GM23338 (cell line): ENCODE results near the gene COPZ1. TPM values are rescaled to one million over a fixed set of nuclear protein-coding genes. Genes with fewer than 3 reads are reported as not detected.

Source experiments
- ATAC-seq: fragments of 200-7000 bp; cut with Tn5 transposase; 3 replicates; pipeline ENCODE4 v1.9.1; 2020
- DNase-seq: peaks from one replicate; pipeline ENCODE4 v3.0.0-alpha.2; 2015; ENCODE audit warnings: low spot score
- H2AFZ ChIP-seq: fragments of 200-600 bp; sonication (generic); 2 replicates; pipeline ENCODE4 v1.8.0; 2016; ENCODE audit warnings: antibody characterized with exemption, mild to moderate bottlenecking, moderate library complexity
- H3F3A ChIP-seq: fragments of 200-600 bp; sonication (generic); replicated peaks from 2 replicates; pipeline ENCODE4 v1.8.0; 2017; ENCODE audit warnings: antibody characterized with exemption, mixed run types, low read depth
- H3K27ac ChIP-seq: fragments of 200-600 bp; sonication (generic); 2 replicates; pipeline ENCODE4 v1.6.1; 2016; ENCODE audit warnings: low read depth
- H3K27me3 ChIP-seq: fragments of 200-600 bp; sonication (generic); 2 replicates; pipeline ENCODE4 v1.8.0; 2016; ENCODE audit warnings: mild to moderate bottlenecking, mixed run types, moderate library complexity; ENCODE audit not compliant: insufficient read depth
- H3K36me3 ChIP-seq: fragments of 200-600 bp; sonication (generic); 2 replicates; pipeline ENCODE4 v1.8.0; 2016; ENCODE audit warnings: mild to moderate bottlenecking; ENCODE audit not compliant: insufficient read depth
- H3K4me1 ChIP-seq: fragments of 200-600 bp; sonication (generic); 2 replicates; pipeline ENCODE4 v1.8.0; 2016; ENCODE audit warnings: mild to moderate bottlenecking, moderate library complexity; ENCODE audit not compliant: insufficient read depth
- H3K4me2 ChIP-seq: fragments of 200-600 bp; sonication (generic); 2 replicates; pipeline ENCODE4 v1.7.1; 2017; ENCODE audit warnings: mixed run types
- H3K4me3 ChIP-seq: fragments of 200-600 bp; sonication (generic); 2 replicates; pipeline ENCODE4 v1.6.1; 2016; ENCODE audit warnings: mixed run types
- H3K79me2 ChIP-seq: fragments of 200-600 bp; sonication (generic); replicated peaks from 2 replicates; pipeline ENCODE4 v1.8.0; 2017; ENCODE audit warnings: mild to moderate bottlenecking; ENCODE audit not compliant: insufficient read depth
- H3K9me2 ChIP-seq: fragments of 200-600 bp; sonication (generic); 2 replicates; pipeline ENCODE4 v1.8.0; 2017; ENCODE audit not compliant: insufficient read depth
- H4K20me1 ChIP-seq: fragments of 200-600 bp; sonication (generic); replicated peaks from 2 replicates; pipeline ENCODE4 v1.8.0; 2017; ENCODE audit warnings: mild to moderate bottlenecking; ENCODE audit not compliant: insufficient read depth
- H3K27ac Mint-ChIP-seq: 2 replicates; pipeline ENCODE4 v1.8.0; 2020; ENCODE audit warnings: inconsistent platforms, mild to moderate bottlenecking, moderate library complexity, mixed read lengths
- H3K27me3 Mint-ChIP-seq: 3 replicates; pipeline ENCODE4 v1.8.0; 2022; ENCODE audit warnings: low read depth, mild to moderate bottlenecking, moderate library complexity, mixed read lengths, inconsistent platforms; ENCODE audit not compliant: insufficient read depth, poor library complexity
- H3K36me3 Mint-ChIP-seq: 3 replicates; pipeline ENCODE4 v1.8.0; 2021; ENCODE audit warnings: low read depth, mild to moderate bottlenecking, inconsistent platforms, moderate library complexity, mixed read lengths
- H3K4me1 Mint-ChIP-seq: 3 replicates; pipeline ENCODE4 v1.8.0; 2020; ENCODE audit warnings: mild to moderate bottlenecking, inconsistent platforms, mixed read lengths
- H3K4me3 Mint-ChIP-seq: 3 replicates; pipeline ENCODE4 v1.8.0; 2021; ENCODE audit warnings: moderate library complexity, mild to moderate bottlenecking, inconsistent platforms, mixed read lengths
- H3K9me3 Mint-ChIP-seq: 3 replicates; pipeline ENCODE4 v1.8.0; 2020; ENCODE audit warnings: moderate library complexity, mild to moderate bottlenecking, inconsistent platforms, mixed read lengths
- CTCF ChIP-seq, 2 experiments: fragments of 200-600 bp in 1 of 2; sonication (generic) in 1 of 2; conservative IDR thresholded peaks; 2 replicates each; pipeline versions ENCODE4 v1.5.1 to v1.6.1; 2016 to 2017; ENCODE audit warnings: antibody characterized with exemption in 2 of 2, low read depth in 2 of 2, mild to moderate bottlenecking in 2 of 2, moderate library complexity in 1 of 2
- ETS1 ChIP-seq: IDR thresholded peaks from 2 replicates; pipeline ENCODE4 v1.6.1; 2016; ENCODE audit warnings: antibody characterized with exemption
- EZH2phosphoT487 ChIP-seq: fragments of 200-600 bp; sonication (generic); IDR thresholded peaks from one replicate; pipeline ENCODE4 v1.8.1; 2018; ENCODE audit warnings: antibody characterized with exemption; ENCODE audit not compliant: unreplicated experiment
- NANOG ChIP-seq: IDR thresholded peaks from 2 replicates; pipeline ENCODE4 v1.6.1; 2016; ENCODE audit warnings: antibody characterized with exemption, borderline replicate concordance
- REST ChIP-seq: IDR thresholded peaks from one replicate; pipeline ENCODE4 v1.6.1; 2018; ENCODE audit warnings: antibody characterized with exemption; ENCODE audit not compliant: unreplicated experiment
- ZNF114 ChIP-seq: fragments of 250-450 bp; sonication (Bioruptor Pico); IDR thresholded peaks from 2 replicates; pipeline ENCODE4 v1.5.0; 2020; ENCODE audit warnings: mild to moderate bottlenecking, moderate library complexity
- ZNF462 ChIP-seq: fragments of 250-450 bp; sonication (Bioruptor Pico); IDR thresholded peaks from 2 replicates; pipeline ENCODE4 v1.5.0; 2020; ENCODE audit warnings: mild to moderate bottlenecking, moderate library complexity
- polyA plus RNA-seq: library from polyadenylated mRNA; unstranded; fragments of >200 nt; fragmentation: Nextera tagmentation; extraction: Ambion mirVana; gene quantifications from 2 replicates; pipeline ENCODE4 v1.2.1, GENCODE V29; 2016
- total RNA-seq: library from RNA; depleted of rRNA; stranded (reverse); fragments of >200 nt; shearing (Covaris generic); gene quantifications from 2 replicates; pipeline ENCODE4 v1.2.3, GENCODE V29; 2014

The COPZ1 gene
- total and polyA plus RNA-seq, 2 experiments from 2014 or later: 79.9 to 91.2 TPM

- Histone ChIP-seq H2AFZ (no peak overlapping the region), H3K79me2 (no peaks in the 10 kb centered on the region), H3K4me2 (no peak overlapping the region), H3K27ac (no peak overlapping the region), H3K27me3 (peaks cover 6% of the 10 kb centered on the region; the same call in 1 of the 2 replicates), H3K36me3 (peaks cover 5% of the 10 kb centered on the region; the same call in 1 of the 2 replicates), H3K4me3 (no peak overlapping the region), H3K9me2 (no peaks in the 10 kb centered on the region), H4K20me1 (no peaks in the 10 kb centered on the region; the same call in none of the 2 replicates), H3F3A (peaks cover 4% of the 10 kb centered on the region), H3K4me1 (peaks cover 52% of the 10 kb centered on the region)
- H3K27me3 Mint-ChIP-seq: peaks cover 20% of the 10 kb centered on the region
- H3K4me3 Mint-ChIP-seq: no peak overlapping the region
- H3K9me3 Mint-ChIP-seq: no peaks in the 10 kb centered on the region
- H3K36me3 Mint-ChIP-seq: peaks cover 9% of the 10 kb centered on the region; the same call in 2 of the 3 replicates
- no peak for TF ChIP-seq EZH2phosphoT487
- TF ChIP-seq NANOG: no peak
- no peak for TF ChIP-seq ZNF462 (CRISPR knock-in tag)
- no peak for TF ChIP-seq REST
- TF ChIP-seq ETS1: no peak
- TF ChIP-seq CTCF (conservative IDR thresholded peaks at IDR 0.05; ENCODE audit: low read depth in 2 of 2): no peak
- TF ChIP-seq ZNF114: no peak
- ATAC-seq (no peak), DNase-seq (no peak)
- peaks cover 56% of the 10 kb centered on the region for H3K4me1 Mint-ChIP-seq
- H3K27ac Mint-ChIP-seq: no peak overlapping the region
These were observed 58.2 kb downstream of the COPZ1 start for GRCh38 chr12:54383041-54383609.
